ENCODE measurements around the gene FAM184B.

FAM184B gene

GRCh38 chr4:17781300-17782287, at the start of gene FAM184B:
FAM184B (minus strand) TSS chr4:17781621; CDS start chr4:17781299, 322 bp downstream.
- no peak for DNase-seq

- no peak for DNase-seq
Measured at GRCh38 chr4:17823871-17824669, 42.6 kb upstream of the FAM184B start.

- DNase-seq = no peak
Measured at GRCh38 chr4:17817027-17817426, 35.6 kb upstream of the FAM184B start.

- DNase-seq = no peak
Measured at GRCh38 chr4:17816142-17816541, 34.7 kb upstream of the FAM184B start.

- DNase-seq = no peak
Measured at GRCh38 chr4:17814140-17814539, 32.7 kb upstream of the FAM184B start.

GRCh38 chr4:17812801-17813200, 31.4 kb upstream of the FAM184B start:
- DNase-seq = no peak

- no peak for DNase-seq
Measured at GRCh38 chr4:17812125-17812524, 30.7 kb upstream of the FAM184B start.

- DNase-seq = no peak
Measured at GRCh38 chr4:17811078-17811603, 29.7 kb upstream of the FAM184B start.

- peak; percentile 94 for DNase-seq
Measured at GRCh38 chr4:17810260-17811077, 29.0 kb upstream of the FAM184B start, which contains the start of the genes DCAF16 and NCAPG. DCAF16 (minus strand) TSS chr4:17810757; CDS start chr4:17804141, 6,616 bp downstream. NCAPG (plus strand) TSS chr4:17810979; CDS start chr4:17811078, 99 bp downstream.

- no peak for DNase-seq
Measured at GRCh38 chr4:17809667-17810066, 28.2 kb upstream of the FAM184B start.

GRCh38 chr4:17807446-17807845, 26.0 kb upstream of the FAM184B start:
- no peak for DNase-seq

GRCh38 chr4:17805580-17806155, 24.2 kb upstream of the FAM184B start:
- no peak for DNase-seq

GRCh38 chr4:17797808-17798207, 16.4 kb upstream of the FAM184B start:
- no peak for DNase-seq

- DNase-seq = no peak
Measured at GRCh38 chr4:17794730-17795129, 13.3 kb upstream of the FAM184B start.

GRCh38 chr4:17788956-17789355, 7.5 kb upstream of the FAM184B start:
- DNase-seq = no peak

GRCh38 chr4:17787315-17787714, 5.9 kb upstream of the FAM184B start:
- DNase-seq = no peak

- DNase-seq = no peak
Measured at GRCh38 chr4:17786567-17786966, 5.1 kb upstream of the FAM184B start.

- DNase-seq = no peak
Measured at GRCh38 chr4:17785858-17786257, 4.4 kb upstream of the FAM184B start.

- no peak for DNase-seq
Measured at GRCh38 chr4:17780501-17781299, 721 bp downstream of the FAM184B start.

GRCh38 chr4:17778431-17778830, 3.0 kb downstream of the FAM184B start:
- DNase-seq = no peak

GRCh38 chr4:17773135-17773698, 8.2 kb downstream of the FAM184B start:
- DNase-seq = no peak

Data from NCI-H524 treated with DMSO at 0.1 percent for 48 hours (cell line).